Ovary (tissue), 9 donors: Measurements from ENCODE around the gene DNAH6. TPM values are rescaled to one million over a fixed set of nuclear protein-coding genes. Genes with fewer than 3 reads are reported as not detected.
"Not testable (repeated sequence)": the region's sequence is repeated elsewhere in the genome, so short reads cannot be mapped to it uniquely, and the experiment has no call there.

ENCODE experiments used
- DNase-seq, 5 donors: peaks; one replicate each; pipeline ENCODE4 v3.0.0-alpha.2; 2019 to 2020
- H3K27ac ChIP-seq, 2 donors: fragments of 200-600 bp; one replicate each; pipeline versions ENCODE4 v1.5.1 to v1.8.0; 2019 to 2022
- H3K27me3 ChIP-seq: fragments of 200-600 bp; one replicate; pipeline ENCODE4 v1.8.0; 2022
- H3K36me3 ChIP-seq: fragments of 200-600 bp; sonication (generic); one replicate; pipeline ENCODE4 v1.5.1; 2019
- H3K4me1 ChIP-seq: one replicate; pipeline ENCODE4 v1.8.1; 2013; ENCODE audit warnings: mild to moderate bottlenecking, moderate library complexity; ENCODE audit not compliant: insufficient read depth
- H3K4me3 ChIP-seq: fragments of 200-600 bp; sonication (generic); one replicate; pipeline ENCODE4 v1.5.1; 2017
- H3K9me3 ChIP-seq, 2 donors: fragments of 200-600 bp in 1 of 2; sonication (generic) in 1 of 2; one replicate each; pipeline versions ENCODE4 v1.5.1 to v1.8.1; 2013 to 2019; ENCODE audit warnings: mild to moderate bottlenecking in 1 of 2, moderate library complexity in 1 of 2
- CTCF ChIP-seq, 3 donors: fragments of 450-650 bp in 2 of 3; fragments of 200-600 bp in 1 of 3; IDR thresholded peaks; one replicate each; pipeline versions ENCODE4 v1.5.1 to v1.8.0; 2016 to 2022; ENCODE audit warnings: antibody characterized with exemption in 3 of 3, mild to moderate bottlenecking in 1 of 3
- EP300 ChIP-seq: sonication (generic); formaldehyde crosslinking; IDR thresholded peaks from one replicate; pipeline ENCODE4 v1.6.1; 2017; ENCODE audit warnings: antibody characterized with exemption
- POLR2A ChIP-seq: fragments of 450-650 bp; IDR thresholded peaks from one replicate; pipeline ENCODE4 v1.6.1; 2017; ENCODE audit warnings: antibody characterized with exemption, mild to moderate bottlenecking, moderate library complexity
- WGBS, 3 donors: extraction: QIAGEN DNeasy Blood & Tissue Kit in 1 of 3; methylation state at CpG; one replicate each; pipeline versions ENCODE4 v1.1.5 to v1.1.7; 2013 to 2017; 5-methylcytosine and 5-hydroxymethylcytosine counted together
- intact Hi-C, 4 donors: fragments of 100-400 bp; cut with DNase I; formaldehyde crosslinking; loops; one replicate each; pipeline versions ENCODE4 v1.11.0 to v1.15.1; 2022 to 2023
- polyA plus RNA-seq, 2 donors: library from polyadenylated mRNA; stranded (reverse); fragments of 200-250 nt in 1 of 2; fragments of 350-450 nt in 1 of 2; fragmentation: Illumina TruSeq in 1 of 2; extraction: RNeasy Lipid Tissue Mini Kit (QIAGEN cat#74804) in 1 of 2; gene quantifications; one replicate each; pipeline ENCODE4 v1.2.3, GENCODE V29; 2013 to 2014
- total RNA-seq, 7 donors: library from RNA; depleted of rRNA in 2 of 7; stranded (reverse); fragments of >200 nt in 2 of 7; fragmentation: NEBNext Ultra II Directional in 3 of 7; extraction: Animal tissue kit (Norgen Biotek cat#: 25700) in 3 of 7; gene quantifications; one replicate each; pipeline versions ENCODE4 v1.1.0 to v1.2.4, GENCODE V29; 2016 to 2023
- donor health status: DM: no; HTN: no; CAD: no; lungs with moderate emphysema.
- donor health status: DM: no; HTN: no; CAD: no.
- donor health status: Bipolar disorder and iron deficiency.
- donor health status: DM: yes; HTN: yes; CAD: no.
- donor health status: DM: no; HTN: no; CAD: no.
- donor health status: DM: yes; HTN: yes; CAD: no.

The DNAH6 gene
- total and polyA plus RNA-seq, 9 donors: 0.42 to 14.0 (median 2.4) TPM

GRCh38 chr2:84546551-84546950, 30.3 kb downstream of the DNAH6 start:
- no peak for DNase-seq
- Histone ChIP-seq H3K27me3 (no peaks in the 10 kb centered on the region), H3K36me3 (no peaks in the 10 kb centered on the region), H3K27ac (no peak overlapping the region), H3K4me3 (no peak overlapping the region), H3K4me1 (no peaks in the 10 kb centered on the region), H3K9me3 (no peaks in the 10 kb centered on the region)
- no peak for TF ChIP-seq CTCF (IDR thresholded peaks at IDR 0.05)
- no peak for TF ChIP-seq POLR2A
- no peak for TF ChIP-seq EP300
- intact Hi-C loops: no loop called here
- 61 to 74% (median 71%) methylated on average over 2 of the region's 2 CpGs for WGBS, 3 donors

GRCh38 chr2:84548303-84548702, 32.0 kb downstream of the DNAH6 start:
- TF ChIP-seq POLR2A (no peak), CTCF (IDR thresholded peaks at IDR 0.05) (no peak), EP300 (no peak)
- Histone ChIP-seq H3K36me3 (no peaks in the 10 kb centered on the region), H3K4me3 (no peak overlapping the region), H3K9me3 (no peaks in the 10 kb centered on the region), H3K27me3 (no peaks in the 10 kb centered on the region), H3K27ac (no peak overlapping the region), H3K4me1 (no peaks in the 10 kb centered on the region)
- no peak for DNase-seq
- intact Hi-C loops: no loop called here
- WGBS, 3 donors: 86 to 98% (median 93%) methylated on average over 1 of the region's 1 CpG

- no peaks in the 10 kb centered on the region for H3K36me3 ChIP-seq
- no peak overlapping the region for H3K4me3 ChIP-seq
- H3K4me1 ChIP-seq: no peaks in the 10 kb centered on the region
- WGBS, 3 donors: 53 to 69% (median 55%) methylated on average over 1 of the region's 1 CpG
- H3K27ac ChIP-seq: no peak overlapping the region
- DNase-seq: no peak
- intact Hi-C loops: no loop called here
- no peaks in the 10 kb centered on the region for H3K9me3 ChIP-seq
- no peak for TF ChIP-seq EP300
- TF ChIP-seq CTCF (IDR thresholded peaks at IDR 0.05): no peak
- TF ChIP-seq POLR2A: no peak
- no peaks in the 10 kb centered on the region for H3K27me3 ChIP-seq
These were observed 34.6 kb downstream of the DNAH6 start for GRCh38 chr2:84550916-84551315.

- H3K4me1 ChIP-seq, H3K27me3 ChIP-seq, H3K9me3 ChIP-seq, intact Hi-C loops, H3K27ac ChIP-seq, H3K36me3 ChIP-seq, DNase-seq, H3K4me3 ChIP-seq: not testable (repeated sequence)
- 95 to 97% (median 96%) methylated on average over 6 of the region's 6 CpGs for WGBS, 3 donors
These were observed 35.2 kb downstream of the DNAH6 start for GRCh38 chr2:84551526-84551925.

- H3K4me3 ChIP-seq: no peak overlapping the region
- no peaks in the 10 kb centered on the region for H3K27me3 ChIP-seq
- WGBS, 3 donors: 87 to 96% (median 96%) methylated on average over 3 of the region's 3 CpGs
- intact Hi-C loops: no loop called here
- no peak for DNase-seq
- no peaks in the 10 kb centered on the region for H3K4me1 ChIP-seq
- H3K36me3 ChIP-seq: no peaks in the 10 kb centered on the region
- TF ChIP-seq CTCF (IDR thresholded peaks at IDR 0.05): no peak
- no peak for TF ChIP-seq POLR2A
- TF ChIP-seq EP300: no peak
- no peak overlapping the region for H3K27ac ChIP-seq
- H3K9me3 ChIP-seq: no peaks in the 10 kb centered on the region
These were observed 39.9 kb downstream of the DNAH6 start for GRCh38 chr2:84556190-84556589.
